ENCODE measurements around the gene WBP1.
"Not testable (repeated sequence)": the region's sequence is repeated elsewhere in the genome, so short reads cannot be mapped to it uniquely, and the experiment has no call there.

WBP1 gene

GRCh38 chr2:74482801-74483674 lies 24.8 kb downstream of the WBP1 start, which contains the start of the genes CCDC142 and TTC31:
Gene CCDC142, minus strand, starts transcription at chr2:74482998. Its CDS starts 161 bp downstream, at chr2:74482837.
Gene TTC31, plus strand, starts transcription at chr2:74483081. Its CDS starts 15 bp downstream, at chr2:74483096.
- DNase-seq (ENCODE audit: low read depth): peak; percentile 97

- not testable (repeated sequence) for DNase-seq (ENCODE audit: low read depth)
These were observed 25.5 kb downstream of the WBP1 start for GRCh38 chr2:74483675-74484164.

- DNase-seq (ENCODE audit: low read depth): no peak
These were observed 27.9 kb downstream of the WBP1 start for GRCh38 chr2:74486141-74486540.

- no peak for DNase-seq (ENCODE audit: low read depth)
These were observed 30.6 kb downstream of the WBP1 start for GRCh38 chr2:74488643-74489481.

- no peak for DNase-seq (ENCODE audit: low read depth)
These were observed 31.7 kb downstream of the WBP1 start for GRCh38 chr2:74489906-74490305.

- DNase-seq (ENCODE audit: low read depth): no peak
These were observed 33.7 kb downstream of the WBP1 start for GRCh38 chr2:74491648-74492544.

- no peak for DNase-seq (ENCODE audit: low read depth)
These were observed 35.3 kb downstream of the WBP1 start for GRCh38 chr2:74493546-74493945.

GRCh38 chr2:74495440-74495839 lies 37.2 kb downstream of the WBP1 start:
- DNase-seq (ENCODE audit: low read depth): no peak

GRCh38 chr2:74496997-74497776 lies 38.9 kb downstream of the WBP1 start:
- no peak for DNase-seq (ENCODE audit: low read depth)

GRCh38 chr2:74497777-74498499 lies 39.7 kb downstream of the WBP1 start:
- DNase-seq (ENCODE audit: low read depth): no peak

- DNase-seq (ENCODE audit: low read depth): peak; percentile 58
These were observed 40.4 kb downstream of the WBP1 start for GRCh38 chr2:74498500-74499266.

GRCh38 chr2:74499267-74499939 lies 41.2 kb downstream of the WBP1 start, which contains the start of gene LBX2:
Gene LBX2, minus strand, starts transcription at chr2:74499603. Its CDS starts 66 bp downstream, at chr2:74499537.
- DNase-seq (ENCODE audit: low read depth): peak; percentile 35

- no peak for DNase-seq (ENCODE audit: low read depth)
These were observed 41.8 kb downstream of the WBP1 start for GRCh38 chr2:74499940-74500577.

- DNase-seq (ENCODE audit: low read depth): no peak
These were observed 42.3 kb downstream of the WBP1 start for GRCh38 chr2:74500578-74500946.

GRCh38 chr2:74501335-74502071 lies 43.3 kb downstream of the WBP1 start:
- no peak for DNase-seq (ENCODE audit: low read depth)

- DNase-seq (ENCODE audit: low read depth): no peak
These were observed 44.0 kb downstream of the WBP1 start for GRCh38 chr2:74502147-74502719.
